SU-DHL-6 (cell line): Measurements from ENCODE around the gene GTF2F2.

Experiments used
- H2AFZ ChIP-seq: fragments of 200-600 bp; sonication (generic); 2 replicates; pipeline ENCODE4 v1.6.1; 2014; ENCODE audit warnings: low read depth, mild to moderate bottlenecking, moderate library complexity, mixed read lengths, antibody characterized with exemption, low read length; ENCODE audit not compliant: severe bottlenecking
- H3F3A ChIP-seq: fragments of 200-600 bp; shearing (Covaris generic); 2 replicates; pipeline ENCODE4 v1.6.0; 2016; ENCODE audit warnings: antibody characterized with exemption, mild to moderate bottlenecking; ENCODE audit not compliant: insufficient read depth
- H3K27ac ChIP-seq: fragments of 200-600 bp; sonication (generic); 2 replicates; pipeline ENCODE4 v1.5.1; 2016; ENCODE audit warnings: low read depth, mild to moderate bottlenecking, low read length, moderate library complexity, mixed read lengths
- H3K27me3 ChIP-seq: fragments of 200-600 bp; sonication (generic), shearing (Covaris generic); 2 replicates; pipeline ENCODE4 v1.6.0; 2014; ENCODE audit warnings: mild to moderate bottlenecking, low read length
- H3K36me3 ChIP-seq: fragments of 200-600 bp; sonication (generic); 2 replicates; pipeline ENCODE4 v1.6.1; 2014; ENCODE audit warnings: mild to moderate bottlenecking, low read length, mixed read lengths
- H3K4me2 ChIP-seq: fragments of 300-600, 200-600 bp; shearing (Covaris generic), sonication (generic); 2 replicates; pipeline ENCODE4 v1.6.0; 2014; ENCODE audit warnings: low read length, low read depth, mild to moderate bottlenecking; ENCODE audit not compliant: poor library complexity, severe bottlenecking
- H3K4me3 ChIP-seq: fragments of 200-600 bp; sonication (generic); 2 replicates; pipeline ENCODE4 v1.5.1; 2014; ENCODE audit warnings: antibody characterized with exemption, low read length, mild to moderate bottlenecking, mixed read lengths; ENCODE audit not compliant: insufficient read depth, poor library complexity, severe bottlenecking
- H3K79me2 ChIP-seq: fragments of 200-600 bp; sonication (generic); 2 replicates; pipeline ENCODE4 v1.6.1; 2014; ENCODE audit warnings: mild to moderate bottlenecking, low read length, moderate library complexity; ENCODE audit not compliant: insufficient read depth
- H3K9ac ChIP-seq: fragments of 200-600 bp; sonication (generic); 2 replicates; pipeline ENCODE4 v1.7.0; 2014; ENCODE audit warnings: mild to moderate bottlenecking, low read length
- H3K9me2 ChIP-seq: fragments of 200-600 bp; sonication (generic); replicated peaks from 2 replicates; pipeline ENCODE4 v1.6.1; 2014; ENCODE audit warnings: low read length; ENCODE audit not compliant: insufficient read depth
- H3K9me3 ChIP-seq: fragments of 200-600 bp; sonication (generic); 2 replicates; pipeline ENCODE4 v1.6.1; 2014; ENCODE audit warnings: low read length, mixed read lengths; ENCODE audit not compliant: insufficient read depth
- H4K20me1 ChIP-seq: fragments of 200-600 bp; sonication (generic); 2 replicates; pipeline ENCODE4 v1.6.1; 2014; ENCODE audit warnings: low read depth, mild to moderate bottlenecking, antibody characterized with exemption, low read length, moderate library complexity, mixed read lengths
- EZH2phosphoT487 ChIP-seq: fragments of 200-600 bp; sonication (generic), shearing (Covaris generic); conservative IDR thresholded peaks from 2 replicates; pipeline ENCODE4 v1.6.1; 2018; ENCODE audit warnings: mild to moderate bottlenecking, antibody characterized with exemption, low read length, moderate library complexity, mixed read lengths
- TF ChIP-seq, protein P1 (sequence below): fragments of 200-600 bp; sonication (generic); IDR thresholded peaks from one replicate; pipeline ENCODE4 v1.5.1; 2017; ENCODE audit warnings: antibody characterized with exemption, mild to moderate bottlenecking, low read length, moderate library complexity; ENCODE audit not compliant: insufficient read depth, poor library complexity, severe bottlenecking

GTF2F2 gene

DNA sequence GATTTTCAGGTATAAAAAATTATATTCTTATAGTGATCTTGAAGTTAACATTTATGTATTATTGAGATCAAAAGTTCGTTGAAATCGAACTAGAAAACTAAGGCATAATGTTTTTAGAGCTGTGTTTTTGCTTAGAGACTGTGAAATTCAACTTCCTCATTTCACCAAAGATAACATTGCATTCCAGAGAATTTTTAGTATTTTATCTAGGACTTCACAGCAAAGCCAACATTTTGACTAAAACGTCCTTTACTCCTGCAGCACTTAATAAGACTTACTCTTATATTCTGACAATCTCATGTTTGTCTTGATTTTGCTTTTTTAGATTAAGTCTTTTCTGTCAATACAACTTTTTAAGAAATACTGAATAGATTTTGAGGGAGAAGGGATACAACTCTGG is 75.8 kb downstream of the GTF2F2 start:
- no peaks in the 10 kb centered on the region for H3K27me3 ChIP-seq
- H4K20me1 ChIP-seq = 0 out of 2 replicates have a peak, but pooled peaks cover 4% of the 10 kb centered on the region
- no peak overlapping the region for H3K4me3 ChIP-seq
- H3F3A ChIP-seq = no peaks in the 10 kb centered on the region
- no peaks in the 10 kb centered on the region; the same call in 1 of the 2 replicates for H3K36me3 ChIP-seq
- no peak overlapping the region for H3K4me2 ChIP-seq
- no peaks in the 10 kb centered on the region for H3K9me3 ChIP-seq
- no peak overlapping the region for H3K9ac ChIP-seq
- H2AFZ ChIP-seq = no peak overlapping the region
- no peak overlapping the region for H3K27ac ChIP-seq
- H3K79me2 ChIP-seq = peaks cover 17% of the 10 kb centered on the region; the same call in 1 of the 2 replicates
- no peaks in the 10 kb centered on the region for H3K9me2 ChIP-seq
- TF ChIP-seq EZH2phosphoT487 = no peak
- TF ChIP-seq, protein P1, sequence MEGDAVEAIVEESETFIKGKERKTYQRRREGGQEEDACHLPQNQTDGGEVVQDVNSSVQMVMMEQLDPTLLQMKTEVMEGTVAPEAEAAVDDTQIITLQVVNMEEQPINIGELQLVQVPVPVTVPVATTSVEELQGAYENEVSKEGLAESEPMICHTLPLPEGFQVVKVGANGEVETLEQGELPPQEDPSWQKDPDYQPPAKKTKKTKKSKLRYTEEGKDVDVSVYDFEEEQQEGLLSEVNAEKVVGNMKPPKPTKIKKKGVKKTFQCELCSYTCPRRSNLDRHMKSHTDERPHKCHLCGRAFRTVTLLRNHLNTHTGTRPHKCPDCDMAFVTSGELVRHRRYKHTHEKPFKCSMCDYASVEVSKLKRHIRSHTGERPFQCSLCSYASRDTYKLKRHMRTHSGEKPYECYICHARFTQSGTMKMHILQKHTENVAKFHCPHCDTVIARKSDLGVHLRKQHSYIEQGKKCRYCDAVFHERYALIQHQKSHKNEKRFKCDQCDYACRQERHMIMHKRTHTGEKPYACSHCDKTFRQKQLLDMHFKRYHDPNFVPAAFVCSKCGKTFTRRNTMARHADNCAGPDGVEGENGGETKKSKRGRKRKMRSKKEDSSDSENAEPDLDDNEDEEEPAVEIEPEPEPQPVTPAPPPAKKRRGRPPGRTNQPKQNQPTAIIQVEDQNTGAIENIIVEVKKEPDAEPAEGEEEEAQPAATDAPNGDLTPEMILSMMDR = no peak

DNA sequence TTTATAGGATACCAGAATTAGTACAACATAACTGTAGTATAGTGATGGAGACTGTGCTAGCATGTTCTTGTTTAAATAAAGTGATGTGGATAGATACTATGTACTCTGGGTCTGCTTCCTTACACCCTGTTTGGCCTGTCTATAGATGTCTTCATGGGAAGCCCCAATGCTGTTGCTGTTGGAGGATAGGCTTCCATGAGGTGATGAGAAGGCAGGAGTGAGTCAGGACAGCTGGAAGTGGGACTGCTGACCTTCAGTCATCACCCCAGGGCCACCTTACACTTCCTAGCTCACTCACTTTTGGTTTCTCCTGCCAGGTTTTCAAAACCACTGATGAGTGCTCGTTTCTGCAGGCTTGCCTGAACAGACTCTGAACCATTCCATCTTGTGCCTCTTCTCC is 76.3 kb downstream of the GTF2F2 start:
- Histone ChIP-seq H4K20me1 (0 out of 2 replicates have a peak, but pooled peaks cover 4% of the 10 kb centered on the region), H2AFZ (no peak overlapping the region), H3K9me2 (no peaks in the 10 kb centered on the region), H3F3A (no peaks in the 10 kb centered on the region), H3K9me3 (no peaks in the 10 kb centered on the region), H3K4me3 (no peak overlapping the region), H3K79me2 (peaks cover 17% of the 10 kb centered on the region; the same call in 1 of the 2 replicates), H3K9ac (no peak overlapping the region), H3K27me3 (no peaks in the 10 kb centered on the region), H3K36me3 (no peaks in the 10 kb centered on the region; the same call in 1 of the 2 replicates), H3K4me2 (no peak overlapping the region), H3K27ac (no peak overlapping the region)
- TF ChIP-seq, protein P1 = no peak
- no peak for TF ChIP-seq EZH2phosphoT487

- no peaks in the 10 kb centered on the region for H3K9me2 ChIP-seq
- no peaks in the 10 kb centered on the region for H3K27me3 ChIP-seq
- H3K27ac ChIP-seq = no peak overlapping the region
- no peaks in the 10 kb centered on the region; the same call in 1 of the 2 replicates for H3K36me3 ChIP-seq
- no peak overlapping the region for H3K9ac ChIP-seq
- 0 out of 2 replicates have a peak, but pooled peaks cover 4% of the 10 kb centered on the region for H4K20me1 ChIP-seq
- H3K79me2 ChIP-seq = peaks cover 13% of the 10 kb centered on the region; the same call in 1 of the 2 replicates
- TF ChIP-seq EZH2phosphoT487 = no peak
- TF ChIP-seq, protein P1 = no peak
- no peak overlapping the region for H3K4me2 ChIP-seq
- no peak overlapping the region for H2AFZ ChIP-seq
- H3K4me3 ChIP-seq = no peak overlapping the region
- no peaks in the 10 kb centered on the region for H3F3A ChIP-seq
- H3K9me3 ChIP-seq = no peaks in the 10 kb centered on the region
Observed at GRCh38 chr13:45198041-45198440, 77.7 kb downstream of the GTF2F2 start.
